Parathyroid adenoma (tissue), 2 donors: ENCODE measurements around the gene DNAH8.

Experiments
- H2AFZ ChIP-seq: fragments of 300-600 bp; sonication (generic); one replicate; pipeline ENCODE4 v1.7.0; 2017; ENCODE audit warnings: antibody characterized with exemption, mild to moderate bottlenecking
- H3K27ac ChIP-seq: fragments of 300-600 bp; sonication (generic); one replicate; pipeline ENCODE4 v1.7.0; 2017
- H3K27me3 ChIP-seq: fragments of 300-600 bp; sonication (generic); one replicate; pipeline ENCODE4 v1.7.0; 2017; ENCODE audit warnings: low read length; ENCODE audit not compliant: control insufficient read depth, insufficient read depth
- H3K36me3 ChIP-seq: fragments of 300-600 bp; sonication (generic); one replicate; pipeline ENCODE4 v1.7.0; 2017; ENCODE audit warnings: low read length; ENCODE audit not compliant: control insufficient read depth, insufficient read depth
- H3K4me1 ChIP-seq: fragments of 300-600 bp; sonication (generic); one replicate; pipeline ENCODE4 v1.7.0; 2017; ENCODE audit warnings: control low read depth
- H3K4me2 ChIP-seq: fragments of 300-600 bp; sonication (generic); one replicate; pipeline ENCODE4 v1.7.0; 2017; ENCODE audit warnings: low read length
- H3K4me3 ChIP-seq: fragments of 300-600 bp; sonication (generic); one replicate; pipeline ENCODE4 v1.7.0; 2017; ENCODE audit warnings: low read depth, low read length
- H3K79me2 ChIP-seq: fragments of 300-600 bp; sonication (generic); one replicate; pipeline ENCODE4 v1.7.0; 2017; ENCODE audit warnings: control low read depth
- H3K9ac ChIP-seq: fragments of 300-600 bp; sonication (generic); one replicate; pipeline ENCODE4 v1.7.0; 2017; ENCODE audit warnings: mild to moderate bottlenecking
- H3K9me3 ChIP-seq: fragments of 300-600 bp; sonication (generic); one replicate; pipeline ENCODE4 v1.7.0; 2017; ENCODE audit warnings: low read length; ENCODE audit not compliant: control insufficient read depth
- CTCF ChIP-seq: fragments of 300-600 bp; sonication (generic); IDR thresholded peaks from one replicate; pipeline ENCODE4 v1.7.0; 2017; ENCODE audit warnings: antibody characterized with exemption, mild to moderate bottlenecking
- donor health status: primary hyperparathyroidism.

The DNAH8 gene

GRCh38 chr6:39072830-39073229 lies 357.7 kb downstream of the DNAH8 start:
- Histone ChIP-seq H3K4me3 (no peak overlapping the region), H3K27ac (no peak overlapping the region), H3K4me2 (no peak overlapping the region), H3K79me2 (no peaks in the 10 kb centered on the region), H3K9me3 (no peaks in the 10 kb centered on the region), H3K4me1 (no peaks in the 10 kb centered on the region), H3K9ac (no peak overlapping the region), H3K27me3 (no peaks in the 10 kb centered on the region), H2AFZ (no peak overlapping the region), H3K36me3 (no peaks in the 10 kb centered on the region)
- no peak for TF ChIP-seq CTCF

- Histone ChIP-seq H3K27ac (no peak overlapping the region), H3K36me3 (no peaks in the 10 kb centered on the region)
Measured at GRCh38 chr6:39073471-39074355, 358.6 kb downstream of the DNAH8 start.

GRCh38 chr6:39074486-39074885 lies 359.4 kb downstream of the DNAH8 start:
- Histone ChIP-seq H3K36me3 (no peaks in the 10 kb centered on the region), H3K79me2 (no peaks in the 10 kb centered on the region), H3K4me1 (no peaks in the 10 kb centered on the region), H3K4me3 (no peak overlapping the region), H2AFZ (no peak overlapping the region), H3K4me2 (no peak overlapping the region), H3K9ac (no peak overlapping the region), H3K9me3 (no peaks in the 10 kb centered on the region), H3K27ac (no peak overlapping the region), H3K27me3 (no peaks in the 10 kb centered on the region)
- TF ChIP-seq CTCF = no peak

More at GRCh38 chr6:39073471-39074355, 358.6 kb downstream of the DNAH8 start:
- Histone ChIP-seq H3K9me3 (no peaks in the 10 kb centered on the region), H2AFZ (no peak overlapping the region), H3K9ac (no peak overlapping the region), H3K4me2 (no peak overlapping the region), H3K4me3 (no peak overlapping the region), H3K79me2 (no peaks in the 10 kb centered on the region), H3K4me1 (no peaks in the 10 kb centered on the region), H3K27me3 (no peaks in the 10 kb centered on the region)
- TF ChIP-seq CTCF = no peak

GRCh38 chr6:39075010-39075686 lies 360.0 kb downstream of the DNAH8 start:
- Histone ChIP-seq H3K4me2 (no peak overlapping the region), H3K79me2 (no peaks in the 10 kb centered on the region), H3K4me3 (no peak overlapping the region), H3K9me3 (no peaks in the 10 kb centered on the region), H3K36me3 (no peaks in the 10 kb centered on the region), H3K4me1 (no peaks in the 10 kb centered on the region), H3K27ac (no peak overlapping the region), H2AFZ (no peak overlapping the region), H3K9ac (no peak overlapping the region), H3K27me3 (no peaks in the 10 kb centered on the region)
- TF ChIP-seq CTCF = no peak
